ENCODE data around the gene ZNF804A.
"Not testable (repeated sequence)": the region's sequence is repeated elsewhere in the genome, so short reads cannot be mapped to it uniquely, and the experiment has no call there.

ZNF804A gene

DNA sequence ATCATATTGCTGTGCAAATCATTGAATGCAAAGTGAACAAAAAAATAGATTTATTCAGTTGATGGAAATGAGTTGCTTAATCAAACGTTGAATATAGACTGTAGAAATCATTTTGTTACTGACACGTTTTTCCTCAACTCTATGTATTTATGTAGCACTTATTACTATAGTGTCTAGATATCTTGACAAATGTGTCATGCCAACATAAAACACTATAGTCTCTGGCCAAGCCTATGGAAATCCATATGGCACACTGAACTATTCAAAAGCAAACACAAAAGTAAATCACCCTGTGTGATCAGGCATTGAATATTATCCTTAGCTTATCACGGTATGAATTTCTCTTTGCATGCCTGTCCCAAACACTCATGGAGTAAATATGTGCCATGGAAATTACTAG is 131.3 kb downstream of the ZNF804A start:
- DNase-seq, result no peak

- no peak for DNase-seq
These were observed 132.0 kb downstream of the ZNF804A start for GRCh38 chr2:184730288-184730687.

DNA sequence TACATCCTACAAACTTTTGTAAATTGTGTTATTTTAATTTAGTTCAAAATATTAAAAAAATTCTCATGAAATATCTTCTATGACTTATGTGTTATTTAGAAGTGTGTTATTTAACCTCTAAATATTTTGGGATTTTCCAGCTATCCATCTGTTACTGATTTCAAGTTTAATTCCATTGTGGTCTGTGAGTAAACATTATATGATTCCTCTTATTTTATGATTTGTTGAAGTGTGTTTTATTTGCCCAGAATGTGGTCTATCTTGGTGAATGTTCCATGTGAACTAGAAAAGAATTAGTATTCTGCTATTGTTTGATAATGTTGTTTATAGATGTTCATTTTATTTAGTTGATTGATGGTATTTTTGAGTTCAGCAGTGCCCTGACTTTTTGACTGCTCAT is 136.0 kb downstream of the ZNF804A start:
- DNase-seq, result no peak

DNA sequence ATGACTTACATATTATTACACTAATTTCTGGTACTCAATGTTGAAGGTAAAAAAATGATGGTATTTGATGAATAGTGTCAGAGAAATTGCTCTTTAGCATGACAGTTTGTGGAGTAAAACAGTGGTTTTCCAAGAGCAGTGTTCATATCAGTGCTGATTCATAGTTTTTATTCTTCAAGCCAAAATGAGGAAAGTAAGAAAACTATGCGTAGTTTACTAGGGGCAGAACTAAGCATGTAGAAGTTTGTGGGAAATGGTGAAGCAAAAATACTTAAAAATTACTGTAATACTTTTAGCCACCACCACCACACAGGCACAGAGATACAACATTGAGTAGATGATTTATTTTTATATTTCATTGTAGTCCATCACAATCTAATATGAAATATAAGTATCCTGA is 137.3 kb downstream of the ZNF804A start:
- DNase-seq, result no peak

- no peak for DNase-seq
These were observed 144.8 kb downstream of the ZNF804A start for GRCh38 chr2:184743096-184743495.

GRCh38 chr2:184756161-184756560 is 157.8 kb downstream of the ZNF804A start:
- no peak for DNase-seq

GRCh38 chr2:184756885-184757284 is 158.6 kb downstream of the ZNF804A start:
- no peak for DNase-seq

- not testable (repeated sequence) for DNase-seq
These were observed 161.4 kb downstream of the ZNF804A start for GRCh38 chr2:184759557-184760255.

- no peak for DNase-seq
These were observed 162.6 kb downstream of the ZNF804A start for GRCh38 chr2:184760931-184761330.

DNA sequence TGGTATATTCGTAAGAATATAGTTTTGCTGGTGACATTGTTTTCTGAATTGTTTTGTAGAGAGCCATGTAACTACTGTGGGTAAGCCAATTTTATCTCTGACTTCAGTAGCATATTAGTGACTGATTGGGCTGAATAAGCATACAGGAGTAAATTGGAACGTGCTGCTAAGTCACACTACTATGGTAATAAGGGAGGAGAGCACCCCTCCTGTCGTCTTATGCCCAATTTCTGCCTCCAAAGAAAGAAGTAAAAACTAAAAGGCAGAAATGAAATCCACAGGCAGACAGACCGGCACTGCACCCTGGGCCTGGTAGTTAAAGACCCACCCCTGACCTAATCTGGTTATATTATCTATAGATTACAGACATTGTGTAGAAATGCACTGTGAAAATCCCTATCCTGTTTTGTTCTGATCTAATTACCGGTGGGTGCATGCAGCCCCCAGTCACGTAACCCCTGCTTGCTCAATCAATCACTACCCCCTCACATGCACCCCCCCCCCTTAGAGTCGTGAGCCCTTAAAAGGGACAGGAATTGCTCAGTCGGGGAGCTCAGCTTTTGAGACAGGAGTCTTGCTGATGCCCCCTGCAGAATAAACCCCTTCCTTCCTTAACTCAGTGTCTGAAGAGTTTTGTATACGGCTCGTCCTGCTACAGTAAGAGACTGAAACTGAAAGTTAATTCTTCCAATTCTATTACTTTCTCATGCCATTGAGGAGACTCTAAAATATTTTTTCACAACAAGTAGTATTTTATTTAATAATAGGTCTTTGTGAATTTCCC is 167.0 kb downstream of the ZNF804A start:
- no peak for DNase-seq

DNA sequence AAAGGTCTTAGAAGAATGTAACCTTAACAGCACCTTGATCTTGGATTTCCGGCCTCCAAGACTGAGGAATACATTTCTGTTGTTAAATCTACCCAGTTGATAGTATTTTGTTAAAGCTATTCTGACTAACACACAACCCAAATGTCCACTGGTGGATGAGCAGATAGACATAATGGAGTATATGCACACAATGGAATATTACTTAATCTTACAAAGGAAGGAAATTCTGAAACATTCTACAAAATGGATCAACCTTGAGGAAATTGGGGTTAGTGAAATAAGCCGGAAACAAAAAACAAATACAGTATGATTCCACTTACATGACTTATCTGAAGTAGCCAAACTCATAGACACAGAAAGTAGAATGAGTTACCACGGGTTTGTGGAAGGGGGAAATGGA is 168.7 kb downstream of the ZNF804A start:
- no peak for DNase-seq

- DNase-seq, result no peak
These were observed 170.7 kb downstream of the ZNF804A start for GRCh38 chr2:184769023-184769422.

DNA sequence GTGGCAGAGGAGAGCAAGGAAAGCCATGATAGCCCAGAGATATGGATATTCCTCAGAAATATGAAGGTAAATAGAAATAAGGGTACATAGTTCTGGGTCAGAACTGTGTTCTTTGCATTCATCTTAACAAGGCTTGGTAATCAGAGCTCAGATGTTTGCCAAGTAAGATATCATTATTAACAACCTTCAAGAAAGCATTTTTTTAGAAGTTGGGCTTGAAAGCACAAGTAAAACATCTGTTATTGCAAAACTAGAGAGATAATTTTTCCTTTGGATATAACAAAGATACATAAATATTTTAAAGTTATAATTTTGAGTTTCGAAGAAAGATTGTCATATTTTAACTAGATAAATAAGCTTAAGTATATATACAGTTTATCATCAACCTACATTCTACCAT is 171.4 kb downstream of the ZNF804A start:
- DNase-seq, result no peak

DNA sequence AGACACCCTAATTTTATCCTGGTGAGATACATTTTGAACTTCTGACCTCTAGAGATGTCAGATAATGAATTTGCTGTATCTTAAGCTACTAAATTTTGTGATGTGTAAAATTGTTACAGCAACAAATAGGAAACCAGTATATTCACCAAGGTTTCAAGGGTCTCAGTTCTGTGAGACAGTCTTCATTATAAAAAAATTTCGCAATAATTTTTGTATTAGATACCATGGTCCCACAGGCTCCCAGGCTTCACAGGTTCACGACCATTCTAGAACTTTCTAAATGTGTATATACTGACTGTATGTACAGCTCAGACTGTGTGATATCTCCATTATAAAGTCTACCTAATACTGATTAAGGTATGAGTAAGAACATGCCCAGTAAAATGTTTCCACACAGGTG is 181.4 kb downstream of the ZNF804A start:
- DNase-seq, result no peak

- DNase-seq, result no peak
These were observed 182.1 kb downstream of the ZNF804A start for GRCh38 chr2:184780384-184780783.

GRCh38 chr2:184780944-184781343 is 182.6 kb downstream of the ZNF804A start:
- no peak for DNase-seq

- DNase-seq, result no peak
These were observed 185.2 kb downstream of the ZNF804A start for GRCh38 chr2:184783576-184783975.

GRCh38 chr2:184793176-184793575 is 194.8 kb downstream of the ZNF804A start:
- no peak for DNase-seq

- DNase-seq, result no peak
These were observed 201.1 kb downstream of the ZNF804A start for GRCh38 chr2:184799379-184799778.

GRCh38 chr2:184814421-184814820 is 216.1 kb downstream of the ZNF804A start:
- DNase-seq, result no peak

GRCh38 chr2:184815824-184816223 is 217.5 kb downstream of the ZNF804A start:
- no peak for DNase-seq

GRCh38 chr2:184824597-184824996 is 226.3 kb downstream of the ZNF804A start:
- no peak for DNase-seq

GRCh38 chr2:184830531-184830930 is 232.2 kb downstream of the ZNF804A start:
- DNase-seq, result no peak

DNA sequence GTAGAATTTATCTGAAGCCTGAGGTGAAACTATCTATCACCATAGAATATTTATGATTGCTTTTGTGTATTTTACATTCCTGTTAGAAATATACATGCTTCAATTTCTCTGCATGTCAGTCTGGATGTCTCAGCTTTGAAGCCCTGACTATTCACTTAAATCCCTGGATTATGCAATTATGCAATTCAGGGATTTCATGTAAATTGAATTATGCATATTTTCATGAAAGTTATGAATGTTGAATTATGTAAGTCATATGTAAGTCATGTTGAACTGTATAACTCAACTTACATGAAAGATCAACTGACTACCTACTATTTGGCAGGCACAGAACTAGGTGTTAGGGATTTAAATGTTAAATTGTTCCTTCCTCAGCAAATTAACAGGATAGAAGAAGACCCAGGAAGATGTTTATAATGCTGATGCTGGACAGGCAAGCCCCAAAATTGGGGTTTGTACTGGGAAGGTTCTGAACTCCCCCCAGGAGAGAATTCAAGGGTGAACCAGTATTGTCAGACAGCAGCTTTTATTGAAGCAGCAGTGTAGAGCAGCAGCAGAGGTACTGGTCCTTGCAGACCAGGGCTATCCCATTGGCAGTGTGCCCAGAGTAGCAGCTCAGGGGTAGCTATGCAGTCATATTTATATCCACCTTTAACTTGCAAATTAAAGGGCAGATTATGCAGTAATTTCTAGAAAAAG is 236.5 kb downstream of the ZNF804A start:
- DNase-seq, result no peak
